ENCODE results near the gene TMEM59L. TPM values are rescaled to one million over a fixed set of nuclear protein-coding genes. Genes with fewer than 3 reads are reported as not detected.

TMEM59L gene
- total and polyA plus RNA-seq, 2 of the 4 experiments (the other 2 are of a cell fraction), result under 0.01 to 5.9 TPM

- TF ChIP-seq CTCF (conservative IDR thresholded peaks at IDR 0.05; ENCODE audit: low read depth, low read length), result no peak
Measured at GRCh38 chr19:18597809-18598660, 14.6 kb upstream of the TMEM59L start (continued).

- Histone ChIP-seq H3K56ac (ENCODE audit: extremely low read depth, insufficient read depth, low read length) (no peak overlapping the region), H2AK9ac (replicated peaks; ENCODE audit: low read depth, low read length, poor library complexity) (no peak overlapping the region), H3K23ac (ENCODE audit: low read depth, low read length) (no peak overlapping the region), H4K20me1 (ENCODE audit: insufficient read depth, low read length) (peaks cover 8% of the 10 kb centered on the region), H2BK120ac (ENCODE audit: low read depth, low read length) (no peak overlapping the region), H3K14ac (replicated peaks; ENCODE audit: low read depth, low read length) (no peak overlapping the region), H3K27me3 (ENCODE audit: control insufficient read depth, insufficient read depth, low read length) (peaks cover 16% of the 10 kb centered on the region), H2BK15ac (ENCODE audit: low read depth, low read length) (no peak overlapping the region), H3K18ac (ENCODE audit: low read depth, low read length) (no peak overlapping the region), H3K9me1 (ENCODE audit: insufficient read depth, low read length) (no peaks in the 10 kb centered on the region), H2BK20ac (ENCODE audit: low read depth, low read length) (no peak overlapping the region), H2AK5ac (ENCODE audit: low read depth, low read length) (no peak overlapping the region), H4K91ac (ENCODE audit: insufficient read depth, low read depth, low read length) (no peak overlapping the region), H4K8ac (ENCODE audit: low read depth in 2 of 2, low read length in 2 of 2) (no peak overlapping the region), H3K36me3 (ENCODE audit: control insufficient read depth, insufficient read depth, low read length) (no peaks in the 10 kb centered on the region), H3K9ac (ENCODE audit: low read depth, low read length) (no peak overlapping the region), H3K27ac (ENCODE audit: insufficient read depth, low read length) (no peak overlapping the region), H2AFZ (replicated peaks; ENCODE audit: low read length, poor library complexity) (no peak overlapping the region), H3K4me3 (ENCODE audit: insufficient read depth, low read depth, low read length) (no peak overlapping the region), H3K4me2 (ENCODE audit: low read depth, low read length) (no peak overlapping the region), H3K9me3 (ENCODE audit: control insufficient read depth, insufficient read depth, low read length) (no peaks in the 10 kb centered on the region), H4K5ac (ENCODE audit: low read depth, low read length) (no peak overlapping the region), H3K4me1 (ENCODE audit: control insufficient read depth, insufficient read depth, low read length) (peaks cover 2% of the 10 kb centered on the region; the same call in 1 of the 2 replicates), H2BK5ac (ENCODE audit: low read depth, low read length, poor library complexity, severe bottlenecking) (no peak overlapping the region), H3K4ac (ENCODE audit: low read depth, low read length) (no peak overlapping the region), H3K79me1 (ENCODE audit: low read depth in 1 of 2, low read length in 2 of 2) (no peaks in the 10 kb centered on the region)
- DNase-seq (no peak), ATAC-seq (ENCODE audit: low read depth) (no peak)
- 88% methylated on average over 6 of the region's 20 CpGs; no CpG with 5 or more reads in 1 of the 2 experiments for WGBS, 2 experiments (ENCODE audit: extremely low coverage in 2 of 2, insufficient read length in 1 of 2)
- TF ChIP-seq MXI1 (IDR thresholded peaks at IDR 0.05; ENCODE audit: borderline replicate concordance, low read depth, low read length), result no peak
- in situ Hi-C loops (cut with MboI; ENCODE audit: low sequenced_read_pairs), result no loop called here
- BruUV-seq (replicated peaks), result no TSS peak
- intact Hi-C loops (cut with micrococcal nuclease), result no loop called here
- CTCF ChIA-PET, result no interaction called here
- POLR2A ChIA-PET (ENCODE audit: unreplicated experiment), result no interaction called here
- dilution Hi-C loops (cut with HindIII; ENCODE audit: low sequenced_read_pairs, unreplicated experiment), result no loop called here
Measured at GRCh38 chr19:18599485-18599884, 13.2 kb upstream of the TMEM59L start.

Data from IMR-90 (cell line).